ENCODE results near the gene ANGEL2. TPM values are rescaled to one million over a fixed set of nuclear protein-coding genes. Genes with fewer than 3 reads are reported as not detected.

The ANGEL2 gene
- total RNA-seq, 4 donors from 2014 or later = 37.1 to 79.9 (median 59.4) TPM

DNA sequence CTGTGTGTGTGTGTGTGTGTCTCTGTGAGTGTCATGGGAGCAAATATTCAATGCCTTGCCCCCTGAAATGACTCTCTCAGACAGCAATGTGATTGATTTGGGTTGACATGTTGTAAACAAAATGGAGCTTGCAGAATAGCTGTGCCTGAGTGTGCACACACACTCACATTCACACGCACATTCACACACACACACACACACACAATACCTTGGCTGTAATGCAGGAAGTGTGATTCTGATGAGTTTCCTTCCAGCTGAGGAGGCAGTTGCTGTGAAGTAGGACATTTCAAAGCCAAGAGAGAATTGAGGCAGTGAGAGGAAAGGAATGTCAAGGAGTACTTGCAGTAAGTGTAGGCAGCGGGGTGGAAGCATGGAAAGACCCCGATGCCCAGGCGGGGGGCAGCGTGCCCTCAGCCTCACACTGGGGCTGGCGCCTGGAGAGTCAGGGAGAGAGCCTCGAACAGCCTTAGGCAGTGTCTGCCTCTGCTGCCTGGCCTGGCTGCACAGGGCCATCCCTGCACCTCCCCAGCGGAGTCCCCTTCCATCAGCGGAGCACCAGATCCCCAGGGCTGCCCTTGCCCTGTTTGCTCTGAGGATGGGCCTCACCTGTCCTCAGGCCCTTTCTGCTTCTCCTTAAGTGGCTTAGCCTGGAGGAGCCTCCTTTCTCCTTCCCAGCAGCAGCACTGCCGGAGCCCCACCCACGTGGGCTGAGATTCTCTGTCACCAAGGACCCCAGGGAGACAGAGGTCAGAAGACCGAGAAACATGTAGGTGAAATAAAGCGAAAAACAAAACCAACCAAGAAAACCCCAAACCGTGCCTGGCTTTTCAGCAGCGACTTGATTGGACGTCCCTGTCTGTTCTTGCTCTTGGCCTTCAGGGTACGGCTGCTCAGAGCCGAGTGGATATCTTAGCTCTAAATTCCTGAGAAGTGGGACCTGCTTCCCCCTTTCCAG is 56.1 kb downstream of the ANGEL2 start:
- no peaks in the 10 kb centered on the region for H3K36me3 ChIP-seq
- H3K4me3 ChIP-seq = no peak overlapping the region
- TF ChIP-seq CTCF (IDR thresholded peaks at IDR 0.05) = no peak
- TF ChIP-seq POLR2A (IDR thresholded peaks at IDR 0.05) = no peak
- no peak for DNase-seq
- H3K27me3 ChIP-seq = no peaks in the 10 kb centered on the region
- H3K9me3 ChIP-seq = no peaks in the 10 kb centered on the region
- H3K4me1 ChIP-seq = no peaks in the 10 kb centered on the region
- H3K27ac ChIP-seq = no peak overlapping the region
- intact Hi-C loops (cut with DNase I; ENCODE audit: low total_unique reads) = no loop called here

- H3K36me3 ChIP-seq = no peaks in the 10 kb centered on the region
- intact Hi-C loops (cut with DNase I; ENCODE audit: low total_unique reads) = no loop called here
- no peak overlapping the region for H3K4me3 ChIP-seq
- H3K27me3 ChIP-seq = no peaks in the 10 kb centered on the region
- TF ChIP-seq CTCF (IDR thresholded peaks at IDR 0.05) (no peak), POLR2A (IDR thresholded peaks at IDR 0.05) (no peak)
- H3K9me3 ChIP-seq = no peaks in the 10 kb centered on the region
- no peaks in the 10 kb centered on the region for H3K4me1 ChIP-seq
- DNase-seq = no peak
- H3K27ac ChIP-seq = no peak overlapping the region
Observed at GRCh38 chr1:212958175-212958574, 57.5 kb downstream of the ANGEL2 start.

- no peak for DNase-seq
- Histone ChIP-seq H3K4me1 (no peaks in the 10 kb centered on the region), H3K36me3 (no peaks in the 10 kb centered on the region), H3K27ac (no peak overlapping the region), H3K4me3 (no peak overlapping the region), H3K27me3 (no peaks in the 10 kb centered on the region), H3K9me3 (no peaks in the 10 kb centered on the region)
- intact Hi-C loops (cut with DNase I; ENCODE audit: low total_unique reads) = no loop called here
- TF ChIP-seq POLR2A (IDR thresholded peaks at IDR 0.05) = no peak
- no peak for TF ChIP-seq CTCF (IDR thresholded peaks at IDR 0.05)
Observed at GRCh38 chr1:212957546-212957945, 58.1 kb downstream of the ANGEL2 start.

DNA sequence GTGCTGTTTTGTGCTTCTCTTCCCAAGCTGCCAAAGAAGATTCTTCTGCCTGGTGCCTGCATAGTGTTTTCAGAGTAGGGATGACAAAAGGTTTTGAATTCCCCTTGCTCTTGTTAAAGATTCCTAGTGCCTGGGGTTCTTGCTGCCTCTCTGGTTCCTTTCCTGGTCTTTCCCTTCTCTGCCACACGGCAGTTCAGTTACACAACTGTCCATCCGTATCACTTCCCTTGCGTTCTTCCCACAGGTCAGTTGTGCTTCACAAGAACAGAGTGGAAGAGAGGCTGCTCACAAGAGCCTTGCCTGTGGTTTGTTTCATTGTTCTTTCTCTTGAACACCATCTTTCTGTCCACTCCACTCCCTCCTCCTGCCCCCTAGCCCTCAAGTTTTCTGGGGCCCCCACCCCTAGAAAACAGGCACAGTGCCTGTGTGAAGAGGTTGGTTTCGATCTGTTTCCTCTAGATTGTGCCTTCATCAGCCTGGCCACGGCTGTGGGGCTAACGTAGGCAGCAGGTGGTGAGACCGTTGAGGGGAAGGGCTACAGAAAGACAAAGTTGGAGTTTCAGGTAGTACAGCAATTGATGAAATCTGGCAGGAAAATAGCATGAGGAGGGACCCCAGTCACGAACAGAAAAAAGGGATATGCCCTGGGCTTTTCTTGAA is 59.6 kb downstream of the ANGEL2 start:
- no peak overlapping the region for H3K27ac ChIP-seq
- DNase-seq = no peak
- no peaks in the 10 kb centered on the region for H3K9me3 ChIP-seq
- H3K4me1 ChIP-seq = no peaks in the 10 kb centered on the region
- H3K36me3 ChIP-seq = no peaks in the 10 kb centered on the region
- no peak overlapping the region for H3K4me3 ChIP-seq
- intact Hi-C loops (cut with DNase I; ENCODE audit: low total_unique reads) = no loop called here
- H3K27me3 ChIP-seq = no peaks in the 10 kb centered on the region
- TF ChIP-seq POLR2A (IDR thresholded peaks at IDR 0.05) (no peak), CTCF (IDR thresholded peaks at IDR 0.05) (no peak)

DNA sequence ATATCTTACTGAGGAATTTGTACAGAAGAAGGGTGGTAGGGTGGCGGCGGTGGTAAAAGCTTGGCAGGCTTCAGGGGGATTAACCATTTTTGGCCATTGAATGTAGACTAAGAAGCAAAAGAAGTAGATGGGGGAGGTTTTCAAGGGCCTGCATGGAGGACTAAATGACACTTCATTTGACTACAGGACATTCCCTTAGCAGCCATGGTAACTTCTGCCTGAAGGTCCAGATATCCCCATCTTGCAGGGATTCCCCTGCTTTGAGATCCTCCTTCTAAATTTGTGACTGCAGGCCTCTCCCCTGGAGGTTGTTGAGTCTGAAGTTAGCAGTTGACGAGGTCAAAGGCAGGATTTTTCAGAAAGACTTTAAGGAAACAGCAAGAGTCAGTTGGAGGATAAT is 60.6 kb downstream of the ANGEL2 start:
- Histone ChIP-seq H3K36me3 (no peaks in the 10 kb centered on the region), H3K27me3 (no peaks in the 10 kb centered on the region)

More for the DNA sequence above, 60.6 kb downstream of the ANGEL2 start:
- no peaks in the 10 kb centered on the region for H3K4me1 ChIP-seq
- H3K9me3 ChIP-seq = no peaks in the 10 kb centered on the region
- H3K4me3 ChIP-seq = no peak overlapping the region
- no peak overlapping the region for H3K27ac ChIP-seq
- no peak for DNase-seq
- TF ChIP-seq POLR2A (IDR thresholded peaks at IDR 0.05) (no peak), CTCF (IDR thresholded peaks at IDR 0.05) (no peak)
- intact Hi-C loops (cut with DNase I; ENCODE audit: low total_unique reads) = no loop called here

All from uterus (tissue), 4 donors.